LoVo (cell line): ENCODE measurements around the gene STK32B.
"Not testable (repeated sequence)": the region's sequence is repeated elsewhere in the genome, so short reads cannot be mapped to it uniquely, and the experiment has no call there.

Experiments
- DNase-seq: peaks from one replicate; pipeline ENCODE4 v3.0.0-alpha.2; 2016; ENCODE audit warnings: low spot score

The STK32B gene

DNA sequence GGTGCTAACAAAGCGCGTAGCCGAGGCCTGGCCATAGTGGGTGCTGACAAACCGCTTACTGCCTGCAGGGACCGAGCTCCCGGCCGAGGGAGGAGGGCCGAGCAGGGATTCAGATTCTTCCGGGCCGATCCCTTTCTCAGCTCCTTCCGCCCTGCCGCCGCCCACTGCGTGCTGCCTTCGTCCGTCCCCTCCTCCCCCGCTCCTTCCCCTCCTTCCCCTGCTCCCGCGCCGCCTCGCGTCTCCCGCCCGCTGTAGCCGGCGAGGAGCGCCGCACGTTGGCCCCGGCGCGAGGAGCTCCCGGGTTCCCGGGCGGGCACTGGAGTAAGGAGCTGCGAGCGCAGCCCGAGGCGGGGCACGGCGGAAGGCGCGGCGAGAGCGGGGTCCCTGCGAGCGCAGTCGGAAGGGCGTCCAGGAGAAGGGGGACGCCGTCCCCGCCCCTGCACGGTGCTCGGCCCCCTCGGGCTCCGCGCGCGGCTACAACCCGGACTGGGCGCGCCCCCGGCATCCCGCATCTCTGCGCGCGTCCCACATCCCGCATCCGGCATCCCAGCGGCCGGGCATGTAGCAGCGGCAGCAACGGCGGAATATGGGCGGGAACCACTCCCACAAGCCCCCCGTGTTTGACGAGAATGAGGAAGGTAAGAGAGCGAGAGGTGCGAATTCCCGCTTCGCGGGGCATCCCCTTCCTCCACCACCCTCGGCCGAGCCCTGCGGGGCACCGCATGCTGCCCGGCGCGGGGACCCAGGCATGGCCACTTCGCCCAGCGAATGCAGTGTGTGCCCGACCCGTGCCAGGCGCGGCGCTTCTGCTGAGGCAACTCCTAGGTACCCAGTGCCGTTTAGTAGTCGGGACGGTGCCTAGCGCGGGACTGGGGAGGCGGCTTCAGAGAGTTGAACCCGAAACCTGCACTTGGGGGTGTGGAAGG is at the start of gene STK32B:
STK32B (plus strand) TSS at position 203 of the 926 bp plus-strand sequence.
- no peak for DNase-seq

DNA sequence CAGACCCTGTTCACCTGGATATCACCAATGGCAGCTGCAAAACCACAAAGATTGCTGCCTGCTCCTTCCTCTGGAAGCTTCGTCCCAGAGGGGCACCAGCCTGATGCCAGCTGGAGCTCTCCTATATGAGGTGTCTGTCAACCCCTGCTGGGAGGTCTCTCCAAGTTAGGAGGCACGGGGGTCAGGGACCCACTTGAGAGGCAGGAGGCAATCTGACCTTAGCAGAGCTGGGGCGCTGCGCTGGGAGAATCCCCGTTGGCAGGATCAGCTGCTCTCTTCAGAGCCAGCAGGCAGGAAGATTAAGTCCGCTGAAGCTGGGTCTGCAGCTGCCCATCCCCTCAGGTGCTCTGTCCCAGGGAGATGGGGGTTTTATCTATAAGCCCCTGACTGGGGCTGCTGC is 49.6 kb upstream of the STK32B start:
- not testable (repeated sequence) for DNase-seq

DNA sequence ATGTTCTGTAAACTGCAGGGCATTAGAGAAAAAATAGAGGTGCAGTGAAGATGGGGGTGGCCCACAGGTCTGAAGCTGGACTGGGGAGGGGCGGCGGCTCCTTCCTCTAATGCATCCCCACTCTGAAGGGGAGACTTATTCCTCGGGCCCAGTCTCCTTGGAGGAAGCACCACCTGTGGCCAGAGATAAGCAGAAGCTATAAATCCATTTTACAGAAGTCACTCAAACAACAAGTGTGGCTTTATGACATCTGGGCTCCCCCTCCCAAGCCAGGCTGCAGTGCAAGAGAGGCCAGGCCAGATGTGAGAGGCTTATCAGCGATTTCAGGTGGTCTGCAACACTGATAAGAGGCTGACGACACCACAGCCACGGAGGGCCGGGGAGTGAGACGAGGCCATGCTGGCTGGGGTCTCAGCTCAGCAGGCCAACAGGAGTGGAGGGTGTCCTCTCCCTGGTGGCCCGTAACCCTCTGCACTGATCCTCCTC is 47.9 kb upstream of the STK32B start:
- no peak for DNase-seq

DNA sequence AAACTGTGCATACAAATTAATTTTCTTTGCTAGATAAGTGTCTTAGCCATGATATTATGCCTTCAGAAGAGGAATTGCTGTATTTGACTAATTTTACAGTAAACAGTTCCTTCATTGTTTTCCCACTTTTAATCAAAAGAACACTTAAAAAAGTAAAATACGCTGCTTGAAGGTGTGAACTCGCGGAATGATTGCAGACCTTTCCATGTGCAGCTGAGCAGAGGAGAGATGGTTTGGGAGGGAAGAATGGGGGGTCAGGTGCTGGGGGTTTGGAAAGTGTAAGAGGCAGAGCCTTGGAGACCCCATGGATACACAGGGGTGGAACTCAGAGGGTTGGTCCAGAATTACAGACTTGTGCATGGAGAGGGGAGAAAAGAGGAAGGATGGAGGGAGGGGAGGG is 47.4 kb upstream of the STK32B start:
- no peak for DNase-seq

DNA sequence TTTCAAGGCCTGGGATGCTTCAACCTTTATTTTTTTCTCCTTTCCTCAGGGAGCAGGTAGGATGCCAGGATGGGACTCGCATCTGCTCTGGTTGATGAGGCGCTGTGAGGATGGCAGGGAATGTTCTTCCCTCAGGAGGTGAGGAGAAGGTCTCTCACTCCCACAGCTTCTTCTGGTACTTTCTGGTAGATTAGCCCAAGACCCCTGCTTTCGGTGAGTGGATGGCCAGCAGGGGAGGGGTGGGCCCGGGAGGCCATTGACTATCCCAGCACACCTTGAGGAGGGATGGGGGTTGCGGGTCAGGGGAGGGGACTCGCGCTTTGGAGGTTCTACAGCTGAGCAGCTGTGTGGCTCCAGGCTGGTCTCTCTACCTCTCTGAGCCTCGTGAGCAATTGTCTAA is 46.8 kb upstream of the STK32B start:
- no peak for DNase-seq

DNA sequence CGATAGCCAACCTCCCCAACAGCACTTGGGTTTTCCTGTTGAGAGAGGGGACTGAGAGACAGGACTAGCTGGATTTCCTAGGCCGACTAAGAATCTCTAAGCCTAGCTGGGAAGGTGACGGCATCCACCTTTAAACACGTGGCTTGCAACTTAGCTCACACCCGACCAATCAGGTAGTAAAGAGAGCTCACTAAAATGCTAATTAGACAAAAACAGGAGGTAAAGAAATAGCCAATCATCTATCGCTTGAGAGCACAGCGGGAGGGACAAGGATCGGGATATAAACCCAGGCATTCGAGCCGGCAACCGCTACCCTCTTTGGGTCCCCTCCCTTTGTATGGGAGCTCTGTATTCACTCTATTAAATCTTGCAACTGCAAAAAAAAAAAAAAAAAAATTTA is 44.3 kb upstream of the STK32B start:
- DNase-seq = not testable (repeated sequence)

DNA sequence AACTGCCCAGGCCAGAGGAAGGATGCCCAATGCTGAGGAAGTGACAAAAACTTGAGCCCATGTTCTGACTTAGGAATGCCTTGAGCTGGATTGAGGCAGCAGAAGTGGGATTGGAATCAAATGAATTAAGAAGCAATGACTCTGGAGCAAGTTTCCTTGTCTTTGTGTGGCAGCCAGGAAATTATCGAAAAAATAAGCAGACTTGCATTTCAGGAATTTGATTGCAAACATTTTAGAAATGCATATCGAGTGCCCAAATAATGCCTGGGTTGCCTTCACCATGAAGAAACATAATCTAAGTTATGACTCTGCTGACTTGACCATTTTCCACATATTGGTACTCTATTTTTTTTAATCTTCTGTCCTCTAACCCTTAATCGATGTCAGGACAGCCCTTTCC is 41.5 kb upstream of the STK32B start:
- no peak for DNase-seq

DNA sequence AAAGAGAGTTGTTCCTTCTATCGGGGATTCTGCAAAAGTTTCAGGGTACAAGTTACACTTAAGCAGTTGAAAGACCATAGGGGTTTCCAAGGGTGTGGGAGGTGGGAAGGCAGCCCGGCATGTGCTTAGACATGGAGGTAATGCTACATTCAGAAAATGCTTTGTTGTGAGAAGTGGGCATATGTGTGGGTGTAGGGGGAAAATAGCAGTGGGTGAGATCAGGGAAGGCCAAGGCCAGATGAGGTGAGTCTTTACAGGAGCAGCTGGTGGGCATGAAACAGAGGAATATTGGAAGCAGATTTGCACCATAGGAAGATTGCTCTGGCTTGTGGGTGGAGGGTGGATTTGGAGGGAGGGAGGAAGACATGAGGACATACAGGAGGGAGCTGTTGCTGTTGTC is 40.3 kb upstream of the STK32B start:
- no peak for DNase-seq

DNA sequence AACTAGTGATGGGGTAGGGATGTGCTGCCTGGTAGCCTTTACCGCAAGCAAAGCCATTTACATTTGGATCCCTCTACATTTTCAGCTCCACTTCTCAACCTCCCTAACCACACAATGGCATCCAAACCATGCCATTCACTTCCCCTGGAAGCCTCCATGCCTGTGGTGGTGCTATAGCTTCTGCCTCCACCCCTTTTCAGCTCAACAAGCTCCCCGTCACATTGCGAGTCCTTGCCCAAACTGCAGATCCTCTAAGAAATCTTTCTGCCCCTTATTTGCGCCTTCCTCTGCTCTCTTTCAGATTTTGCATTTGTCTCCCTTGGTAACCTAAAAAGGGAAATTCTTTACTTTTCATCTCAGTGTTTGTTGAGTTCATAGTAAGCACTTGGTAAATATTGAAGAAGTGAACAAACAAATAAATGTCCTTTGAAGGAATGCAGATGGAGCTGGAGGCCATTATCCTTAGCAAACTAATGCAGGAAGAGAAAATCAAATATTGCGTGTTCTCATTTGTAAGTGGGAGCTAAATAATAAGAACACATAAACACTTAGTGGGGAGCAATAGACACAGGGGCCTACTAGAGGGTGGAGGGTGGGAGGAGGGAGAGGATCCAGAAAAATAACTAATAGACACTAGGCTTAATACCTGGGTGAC is 38.9 kb upstream of the STK32B start:
- DNase-seq = no peak

DNA sequence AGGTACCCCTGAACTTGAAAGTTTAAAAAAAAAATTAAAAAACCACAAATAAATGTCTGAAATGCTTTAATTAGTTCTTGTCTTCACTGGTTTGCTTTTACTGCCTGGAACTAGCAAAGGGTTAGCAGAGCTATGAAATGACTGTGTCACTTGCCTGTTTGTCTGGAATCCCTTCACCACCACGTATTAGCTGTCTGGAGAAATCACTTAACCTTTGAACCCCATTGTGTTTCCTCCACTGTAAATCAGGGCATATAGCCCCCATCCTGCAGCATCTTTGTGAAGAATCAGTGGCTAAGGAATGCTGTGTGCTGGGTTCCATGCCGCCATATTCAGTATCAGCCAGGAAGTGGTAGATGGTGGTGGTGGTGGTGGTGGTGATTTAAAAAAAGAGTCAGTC is 38.3 kb upstream of the STK32B start:
- DNase-seq = no peak

DNA sequence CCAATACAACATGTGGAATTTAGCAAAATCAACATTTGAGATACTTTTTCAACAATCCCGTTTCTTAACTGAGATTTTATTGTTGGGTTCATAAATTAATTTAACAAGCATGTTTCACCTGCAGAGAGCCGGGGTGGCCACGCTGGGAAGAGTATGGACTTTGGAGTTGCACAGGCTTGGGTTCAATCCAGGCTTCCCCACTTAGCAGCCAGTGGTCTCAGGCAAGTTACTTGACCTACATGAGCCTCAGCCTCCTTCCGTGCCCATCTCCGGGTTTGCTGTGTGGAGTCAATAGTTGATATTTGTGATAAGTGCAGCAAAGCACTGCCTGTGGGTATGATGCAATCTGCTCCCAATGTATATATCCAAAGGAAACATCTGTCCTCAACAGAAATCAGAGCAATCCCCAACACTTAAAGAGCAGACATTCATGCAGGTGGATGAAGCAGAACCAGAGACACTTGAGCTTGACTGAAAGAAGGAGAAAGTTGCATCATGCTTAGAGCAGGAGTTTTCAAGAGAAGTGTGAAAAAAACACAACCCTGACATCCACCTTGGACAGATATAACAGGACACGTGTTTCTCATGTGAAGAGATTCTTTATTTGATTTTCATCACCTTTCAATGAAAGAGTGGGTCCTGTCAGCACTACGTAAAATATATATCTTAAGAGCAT is 37.1 kb upstream of the STK32B start:
- no peak for DNase-seq

DNA sequence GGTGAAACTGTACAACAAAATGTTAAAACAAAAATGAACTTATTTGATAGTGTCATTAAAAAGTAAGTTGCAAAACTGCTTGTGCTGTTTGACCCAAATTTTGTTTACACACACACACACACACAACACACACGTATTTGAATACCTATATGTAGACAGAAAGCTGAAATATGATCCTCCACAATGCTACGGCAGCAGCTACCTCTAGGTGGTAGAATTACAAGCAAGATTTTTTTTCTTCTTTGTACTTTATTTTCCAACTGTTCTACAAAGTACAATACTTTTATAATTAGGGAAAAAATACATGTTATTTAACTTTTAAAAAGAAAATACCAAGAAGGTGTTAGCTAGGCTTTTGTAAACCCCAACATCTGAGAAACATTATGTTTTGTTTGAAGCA is 33.2 kb upstream of the STK32B start:
- no peak for DNase-seq

DNA sequence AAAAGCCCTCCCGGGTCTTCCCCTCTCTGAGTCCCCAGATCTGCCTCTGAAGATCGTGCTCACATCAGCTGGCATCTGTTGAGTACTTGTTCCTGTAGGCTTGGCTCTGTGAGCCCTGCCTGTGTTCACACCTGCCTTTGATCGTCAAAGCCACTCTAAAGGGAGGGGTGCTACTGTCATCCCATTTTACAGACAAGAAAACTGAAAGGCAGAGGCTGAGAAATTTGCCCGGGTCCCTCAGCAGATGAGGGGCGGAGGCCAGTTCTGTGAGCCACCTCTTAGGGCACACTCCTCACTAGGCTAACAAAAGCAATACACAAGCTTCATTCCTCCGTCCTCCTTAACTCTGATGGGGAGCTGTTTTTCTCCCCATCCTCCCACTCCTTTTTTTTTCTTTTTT is 32.7 kb upstream of the STK32B start:
- DNase-seq = no peak

DNA sequence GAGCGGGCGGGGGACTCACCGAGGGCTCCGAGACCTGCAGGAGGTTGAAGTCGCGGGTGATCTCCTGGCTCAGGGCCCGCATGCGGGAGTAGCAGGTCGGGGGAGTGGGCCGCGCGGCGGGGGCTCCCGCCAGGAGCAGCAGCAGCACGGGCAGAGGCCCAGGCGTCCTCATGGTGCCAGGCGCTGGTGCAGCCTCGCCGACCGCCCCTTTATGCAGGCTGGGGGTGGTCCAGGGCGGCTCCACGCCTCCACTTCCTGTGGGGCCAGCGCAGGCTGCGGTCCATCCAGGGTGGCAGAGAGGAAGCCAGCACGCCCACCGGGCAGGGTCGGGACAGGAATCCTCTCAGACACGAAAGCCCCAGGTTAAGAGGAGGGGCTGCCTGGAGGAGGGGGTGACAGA is 32.0 kb upstream of the STK32B start, which contains the start of gene CYTL1:
CYTL1 (minus strand) TSS at position 185 of the 400 bp plus-strand sequence; CDS start at position 172, 13 bp downstream.
- DNase-seq = no peak

DNA sequence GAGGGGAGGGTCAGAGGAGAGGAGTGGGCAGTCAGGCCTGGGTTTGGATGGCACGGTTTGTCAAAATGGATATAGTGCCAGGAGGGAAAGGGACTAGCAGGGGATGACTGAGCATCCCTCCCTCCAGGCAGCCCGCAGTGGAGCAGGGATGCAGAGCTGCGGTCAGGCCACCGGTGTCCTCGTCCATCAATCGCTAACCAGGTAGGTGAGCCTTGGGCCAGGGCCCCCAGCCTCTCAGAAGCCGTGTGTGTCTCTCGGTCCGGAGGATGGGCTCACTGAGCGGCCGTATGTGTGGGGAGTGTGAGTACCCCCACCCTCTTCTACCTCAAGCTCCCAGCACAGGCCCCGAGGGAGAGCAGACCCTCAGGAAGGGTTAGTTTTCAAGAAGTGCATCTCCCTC is 31.5 kb upstream of the STK32B start:
- DNase-seq = no peak

DNA sequence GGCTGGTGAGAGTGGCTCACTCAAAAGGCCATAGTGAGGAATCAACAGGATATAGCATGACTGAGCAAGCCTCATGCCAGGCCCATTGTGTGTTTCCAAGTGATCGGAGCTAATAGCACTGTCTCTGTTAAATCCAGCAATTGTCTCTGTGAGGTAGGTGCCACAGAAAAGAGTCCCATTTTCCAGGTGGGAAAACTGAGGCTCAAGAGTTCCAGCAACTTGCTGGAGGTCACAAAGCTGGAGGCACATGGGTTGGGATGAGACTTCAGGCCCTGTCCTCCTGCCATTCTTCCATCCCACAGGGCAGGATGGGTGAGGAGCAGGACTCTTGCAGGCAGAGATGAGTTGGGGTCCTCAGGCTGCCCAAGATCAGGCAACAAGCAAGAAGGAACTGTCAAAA is 30.9 kb upstream of the STK32B start:
- DNase-seq = no peak

DNA sequence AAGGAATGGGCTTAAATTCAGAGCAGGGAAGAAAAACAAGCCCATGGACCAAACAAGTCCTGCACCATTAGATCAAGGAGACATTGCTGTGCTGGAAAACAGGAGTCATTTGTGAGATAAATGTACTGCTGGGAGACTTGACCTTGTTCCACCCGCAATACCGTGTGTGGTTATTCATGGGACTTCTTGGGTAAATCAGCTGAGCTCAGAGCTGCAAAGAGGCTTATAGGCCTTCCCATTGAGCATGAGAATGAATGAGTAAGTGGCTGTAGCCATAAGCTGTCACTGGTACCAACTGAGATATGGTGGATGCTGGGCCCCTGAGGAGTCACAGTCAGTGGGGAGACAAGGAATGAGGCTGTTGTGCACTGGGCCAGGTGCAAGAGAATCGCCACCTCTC is 29.7 kb upstream of the STK32B start:
- DNase-seq = no peak

DNA sequence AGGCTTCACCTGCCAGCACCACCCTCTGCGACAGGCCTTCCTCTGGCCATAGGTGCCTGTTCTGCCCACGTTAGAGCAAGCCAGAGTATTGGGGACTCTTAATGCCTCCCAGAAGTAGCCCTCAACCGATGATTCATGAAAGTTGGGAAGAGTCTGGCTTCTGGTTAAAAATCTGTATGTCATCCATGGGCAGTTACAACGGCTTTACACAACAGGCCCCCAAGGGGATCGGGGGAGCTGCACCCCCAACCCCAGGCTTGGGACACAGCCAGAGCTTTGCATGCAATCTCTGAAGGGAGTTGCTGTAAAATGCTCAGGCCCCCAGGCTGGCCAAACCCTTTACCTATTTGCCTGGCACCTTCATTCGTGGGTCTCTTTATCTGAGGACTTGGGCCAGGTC is 26.6 kb upstream of the STK32B start:
- no peak for DNase-seq

DNA sequence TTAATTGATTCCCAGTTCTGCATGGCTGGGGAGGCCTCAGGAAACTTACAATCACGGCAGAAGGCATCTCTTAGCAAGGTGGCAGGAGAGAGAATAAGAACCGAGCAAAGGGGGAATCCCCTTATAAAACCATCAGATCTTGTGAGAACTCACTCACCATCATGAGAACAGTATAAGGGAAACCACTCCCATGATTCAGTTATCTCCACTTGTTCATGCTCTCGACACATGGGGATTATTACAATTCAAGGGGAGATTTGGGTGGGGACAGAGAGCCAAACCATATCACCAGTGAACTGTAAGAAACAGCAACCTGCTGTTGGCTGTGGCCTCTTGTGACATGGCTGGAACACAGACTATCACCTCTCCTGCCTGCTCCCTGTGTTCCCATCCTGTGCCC is 24.9 kb upstream of the STK32B start:
- no peak for DNase-seq

DNA sequence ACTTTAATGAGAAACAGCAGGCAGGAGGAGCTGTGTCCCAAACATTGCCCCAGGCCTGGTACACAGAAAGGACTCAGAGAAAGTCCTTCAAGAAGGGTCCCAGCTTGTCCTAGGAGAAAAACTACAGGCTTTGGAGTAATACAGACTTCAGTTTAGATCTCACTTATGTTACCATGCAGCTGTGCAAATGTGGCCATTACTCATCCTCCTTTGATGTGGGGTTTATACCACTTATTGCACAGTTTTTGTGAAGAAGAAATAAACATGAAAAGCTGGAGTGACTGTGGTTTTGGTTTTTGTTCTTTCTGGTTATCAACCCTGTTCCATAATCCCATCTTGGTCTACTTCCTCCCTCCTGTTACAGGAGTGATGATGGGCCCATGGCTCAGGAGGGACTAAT is 23.9 kb upstream of the STK32B start:
- no peak for DNase-seq

DNA sequence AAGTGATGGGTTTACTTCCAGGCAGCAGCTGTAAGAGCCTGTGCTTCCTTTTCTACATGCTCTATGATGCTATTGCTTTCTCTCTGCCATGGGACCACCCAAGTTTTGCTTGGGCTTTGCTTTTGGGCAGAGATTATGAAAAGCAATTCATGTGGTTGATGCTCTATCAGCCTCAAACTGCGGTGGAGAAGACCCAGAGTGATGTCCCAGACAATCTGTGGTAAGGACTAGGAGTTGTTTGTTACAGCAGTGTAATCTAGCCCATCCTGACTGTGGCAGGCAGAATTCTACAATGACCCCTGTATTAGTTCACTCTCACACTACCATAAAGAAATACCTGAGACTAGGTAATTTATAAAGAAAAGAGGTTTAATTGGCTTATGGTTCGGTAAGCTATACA is 22.8 kb upstream of the STK32B start:
- DNase-seq = no peak

DNA sequence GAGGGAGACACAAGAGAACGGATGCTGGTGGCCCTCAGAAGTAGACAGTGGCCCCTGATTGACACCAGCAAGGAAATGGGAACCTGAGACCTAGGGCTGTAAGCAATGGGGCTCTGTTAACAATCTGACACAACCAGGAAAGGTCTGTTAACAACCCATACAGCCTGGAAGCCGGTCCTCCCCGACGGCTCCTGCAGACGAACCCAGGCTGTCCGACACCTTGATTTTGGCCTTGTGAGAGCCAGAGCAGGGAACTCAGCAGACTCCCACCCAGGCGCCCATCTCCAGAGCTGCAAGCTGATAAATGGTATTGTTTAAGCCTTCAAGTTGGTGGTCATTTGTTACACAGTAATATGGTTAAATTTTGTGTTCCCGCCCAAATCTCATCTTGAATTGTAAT is 21.8 kb upstream of the STK32B start:
- no peak for DNase-seq

DNA sequence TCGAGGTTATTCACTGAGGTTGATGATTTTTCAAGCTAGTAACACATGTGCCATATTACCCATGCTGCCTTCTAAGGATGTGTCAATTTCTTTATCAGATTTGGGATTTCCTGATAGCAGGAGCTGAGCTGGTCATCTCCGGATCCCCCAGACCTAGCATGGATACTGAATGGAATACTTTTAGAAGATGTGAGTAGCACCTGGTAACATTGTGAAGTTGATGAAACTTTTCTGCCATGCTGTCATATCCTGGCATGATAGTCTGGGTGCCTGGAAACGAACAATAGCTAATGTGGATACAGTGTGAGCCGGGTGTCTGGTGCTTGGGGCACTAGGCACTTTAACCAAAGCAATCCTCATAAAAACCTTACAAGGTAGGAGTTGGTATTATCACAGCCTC is 21.1 kb upstream of the STK32B start:
- no peak for DNase-seq
